RWPE2 (cell line): ENCODE data around the gene SULF2.

Experiments
- ATAC-seq: fragments of 200-7000 bp; cut with Tn5 transposase; 3 replicates; pipeline ENCODE4 v1.9.1; 2021; ENCODE audit warnings: low read depth
- DNase-seq: peaks from one replicate; pipeline ENCODE4 v3.0.0-alpha.2; 2020; ENCODE audit warnings: low spot score
- H3K27ac ChIP-seq: fragments of 450-650 bp; 2 replicates; pipeline ENCODE4 v1.5.1; 2017; ENCODE audit warnings: mild to moderate bottlenecking; ENCODE audit not compliant: poor library complexity, severe bottlenecking
- H3K27me3 ChIP-seq: fragments of 250-450 bp; sonication (Bioruptor Pico); 2 replicates; pipeline ENCODE4 v1.5.1; 2021; ENCODE audit warnings: mild to moderate bottlenecking, moderate library complexity; ENCODE audit not compliant: insufficient read depth, poor library complexity, severe bottlenecking
- H3K36me3 ChIP-seq: fragments of 250-450 bp; sonication (Bioruptor Pico); 2 replicates; pipeline ENCODE4 v1.5.1; 2020; ENCODE audit warnings: low read depth, mild to moderate bottlenecking, moderate library complexity
- H3K4me1 ChIP-seq: fragments of 250-450 bp; sonication (Bioruptor Pico); 2 replicates; pipeline ENCODE4 v1.5.1; 2021; ENCODE audit warnings: mild to moderate bottlenecking, moderate library complexity; ENCODE audit not compliant: insufficient read depth, poor library complexity, severe bottlenecking
- H3K4me3 ChIP-seq: fragments of 250-450 bp; sonication (Bioruptor Pico); 2 replicates; pipeline ENCODE4 v1.5.1; 2021; ENCODE audit warnings: mild to moderate bottlenecking, moderate library complexity; ENCODE audit not compliant: severe bottlenecking
- H3K9me3 ChIP-seq: fragments of 250-450 bp; sonication (Bioruptor Pico); 2 replicates; pipeline ENCODE4 v1.5.1; 2021; ENCODE audit warnings: mild to moderate bottlenecking, moderate library complexity; ENCODE audit not compliant: severe bottlenecking
- TF ChIP-seq, protein P1 (sequence below): fragments of 450-650 bp; IDR thresholded peaks from one replicate; pipeline ENCODE4 v1.5.1; 2017; ENCODE audit warnings: mild to moderate bottlenecking, moderate library complexity; ENCODE audit not compliant: poor library complexity, severe bottlenecking

SULF2 gene

DNA sequence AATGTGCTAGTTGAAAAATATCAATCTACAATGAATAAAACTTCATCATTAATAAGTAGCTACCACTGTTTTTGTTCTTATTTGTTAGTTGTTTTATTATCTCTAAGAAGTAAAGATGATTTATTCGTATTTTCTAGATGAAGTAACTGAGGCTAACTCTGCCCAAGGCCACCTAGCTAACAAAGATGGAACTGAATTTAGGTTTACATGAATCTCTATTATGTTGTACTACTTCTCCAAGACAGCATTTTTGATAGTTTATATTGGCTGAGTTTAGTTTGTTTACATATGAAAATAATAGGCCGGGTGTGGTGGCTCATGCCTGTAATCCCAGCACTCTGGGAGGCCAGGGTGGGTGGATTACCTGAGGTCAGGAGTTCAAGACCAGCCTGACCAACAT, 162.1 kb downstream of the SULF2 start:
- no peaks in the 10 kb centered on the region for H3K27me3 ChIP-seq
- no peaks in the 10 kb centered on the region for H3K9me3 ChIP-seq
- TF ChIP-seq, protein P1, sequence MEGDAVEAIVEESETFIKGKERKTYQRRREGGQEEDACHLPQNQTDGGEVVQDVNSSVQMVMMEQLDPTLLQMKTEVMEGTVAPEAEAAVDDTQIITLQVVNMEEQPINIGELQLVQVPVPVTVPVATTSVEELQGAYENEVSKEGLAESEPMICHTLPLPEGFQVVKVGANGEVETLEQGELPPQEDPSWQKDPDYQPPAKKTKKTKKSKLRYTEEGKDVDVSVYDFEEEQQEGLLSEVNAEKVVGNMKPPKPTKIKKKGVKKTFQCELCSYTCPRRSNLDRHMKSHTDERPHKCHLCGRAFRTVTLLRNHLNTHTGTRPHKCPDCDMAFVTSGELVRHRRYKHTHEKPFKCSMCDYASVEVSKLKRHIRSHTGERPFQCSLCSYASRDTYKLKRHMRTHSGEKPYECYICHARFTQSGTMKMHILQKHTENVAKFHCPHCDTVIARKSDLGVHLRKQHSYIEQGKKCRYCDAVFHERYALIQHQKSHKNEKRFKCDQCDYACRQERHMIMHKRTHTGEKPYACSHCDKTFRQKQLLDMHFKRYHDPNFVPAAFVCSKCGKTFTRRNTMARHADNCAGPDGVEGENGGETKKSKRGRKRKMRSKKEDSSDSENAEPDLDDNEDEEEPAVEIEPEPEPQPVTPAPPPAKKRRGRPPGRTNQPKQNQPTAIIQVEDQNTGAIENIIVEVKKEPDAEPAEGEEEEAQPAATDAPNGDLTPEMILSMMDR, result no peak
- H3K27ac ChIP-seq, result no peak overlapping the region
- peaks cover 66% of the 10 kb centered on the region for H3K36me3 ChIP-seq
- H3K4me1 ChIP-seq, result peaks cover 8% of the 10 kb centered on the region
- DNase-seq (no peak), ATAC-seq (no peak)
- H3K4me3 ChIP-seq, result no peak overlapping the region

DNA sequence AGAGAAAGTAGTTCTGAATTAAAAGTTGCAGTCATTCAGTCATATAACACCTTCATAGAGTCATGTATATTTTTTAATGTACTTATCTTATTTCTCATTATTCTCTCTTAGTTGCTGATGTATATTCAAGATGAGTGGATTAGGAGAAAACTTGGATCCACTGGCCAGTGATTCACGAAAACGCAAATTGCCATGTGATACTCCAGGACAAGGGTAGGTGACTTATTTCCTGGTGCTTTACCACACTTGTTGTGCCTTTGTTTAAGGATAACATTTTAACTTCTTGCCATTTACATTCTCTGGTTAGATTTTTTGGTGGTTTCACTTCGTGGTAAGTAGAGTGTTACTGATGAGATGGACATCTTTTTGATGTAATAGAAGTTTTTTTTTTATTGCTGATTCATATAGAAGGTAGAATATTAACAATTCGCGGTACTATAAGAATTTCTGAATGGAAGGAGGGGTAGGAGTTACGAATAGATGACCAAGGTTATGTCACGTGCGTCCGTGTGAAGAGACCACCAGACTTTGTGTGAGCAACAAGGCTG, 163.1 kb downstream of the SULF2 start:
- TF ChIP-seq, protein P1, result no peak
- Histone ChIP-seq H3K27ac (no peak overlapping the region), H3K9me3 (no peaks in the 10 kb centered on the region), H3K4me1 (peaks cover 8% of the 10 kb centered on the region), H3K4me3 (no peak overlapping the region), H3K36me3 (peaks cover 56% of the 10 kb centered on the region), H3K27me3 (no peaks in the 10 kb centered on the region)
- DNase-seq, result no peak
- ATAC-seq, result no peak

DNA sequence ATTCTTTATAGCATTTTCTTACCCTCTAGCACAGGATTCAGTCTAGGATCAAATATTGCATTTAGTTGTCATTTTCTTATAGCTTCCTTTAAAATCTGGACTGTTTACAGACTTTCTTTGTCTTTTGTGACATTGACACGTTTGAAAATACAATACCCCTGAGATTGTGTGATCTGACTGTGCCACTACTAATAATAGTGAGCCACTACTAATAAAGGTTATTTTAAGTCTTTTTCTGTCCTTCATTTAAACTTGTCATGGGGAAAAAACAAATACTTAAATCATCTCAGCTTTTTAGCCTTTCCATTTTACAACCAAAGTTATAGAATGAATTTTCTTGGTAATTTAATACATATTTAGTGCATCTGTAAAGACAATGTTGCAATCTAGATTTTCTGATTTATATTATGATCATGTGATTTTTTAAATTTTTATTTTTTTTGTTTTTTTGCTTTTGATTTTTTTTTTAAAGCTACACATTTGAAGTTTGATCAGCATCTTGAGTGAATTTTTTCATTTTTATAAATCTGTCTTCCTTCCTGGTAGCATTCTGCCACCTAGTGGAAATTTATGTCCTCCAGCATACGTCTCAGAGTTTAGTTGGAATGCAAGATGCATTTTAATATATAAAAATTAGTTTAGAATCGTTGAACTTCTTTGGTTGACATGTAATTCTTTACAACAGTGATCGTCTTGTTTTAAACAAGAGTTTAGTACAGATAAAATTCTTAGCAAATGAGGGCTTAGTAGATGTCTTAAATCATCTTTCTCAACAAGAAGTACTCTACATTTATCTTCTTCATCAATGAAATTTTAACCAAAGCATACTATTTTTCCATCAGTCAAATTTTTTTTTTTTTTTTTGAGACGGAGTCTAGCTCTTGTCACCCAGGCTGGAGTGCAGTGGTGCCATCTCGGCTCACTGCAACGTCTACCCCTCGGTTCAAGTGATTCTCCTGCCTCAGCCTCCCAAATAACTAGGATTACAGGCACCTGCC, 164.2 kb downstream of the SULF2 start:
- peaks cover 45% of the 10 kb centered on the region for H3K36me3 ChIP-seq
- no peak for DNase-seq
- no peaks in the 10 kb centered on the region for H3K27me3 ChIP-seq
- no peak overlapping the region for H3K4me3 ChIP-seq
- peak; percentile 63; the same call in 2 of the 3 replicates for ATAC-seq
- H3K27ac ChIP-seq, result no peak overlapping the region
- no peaks in the 10 kb centered on the region for H3K9me3 ChIP-seq
- H3K4me1 ChIP-seq, result peaks cover 8% of the 10 kb centered on the region
- TF ChIP-seq, protein P1, result peak; percentile 100

DNA sequence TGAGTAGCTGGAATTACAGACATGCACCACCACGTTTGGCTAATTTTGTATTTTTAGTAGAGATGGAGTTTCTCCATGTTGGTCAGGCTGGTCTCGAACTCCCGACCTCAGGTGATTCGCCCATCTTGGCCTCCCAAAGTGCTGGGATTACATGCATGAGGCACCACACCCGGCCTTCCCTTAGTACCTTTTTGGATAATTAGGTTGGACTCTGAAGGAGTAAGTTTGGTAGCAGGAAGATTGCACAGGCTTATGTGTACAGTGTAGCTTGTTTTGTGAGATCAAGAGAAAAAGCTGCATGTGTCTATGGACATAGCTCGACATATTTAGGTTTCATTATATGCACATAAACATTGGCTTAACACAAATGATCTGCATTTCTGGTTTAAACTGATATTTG, 166.8 kb downstream of the SULF2 start:
- peaks cover 8% of the 10 kb centered on the region for H3K4me1 ChIP-seq
- H3K27me3 ChIP-seq, result no peaks in the 10 kb centered on the region
- no peak overlapping the region for H3K4me3 ChIP-seq
- DNase-seq (no peak), ATAC-seq (no peak)
- TF ChIP-seq, protein P1, result no peak
- H3K9me3 ChIP-seq, result no peaks in the 10 kb centered on the region
- peaks cover 18% of the 10 kb centered on the region for H3K36me3 ChIP-seq
- no peak overlapping the region for H3K27ac ChIP-seq
